ENCODE data around the gene RPL32.
A peak's percentile ranks its signal among the peaks of the same experiment; 100 is the strongest.

RPL32 gene

GRCh38 chr3:12832350-12833221 is 8.8 kb downstream of the RPL32 start:
- no peak for DNase-seq

- DNase-seq: no peak
Measured at GRCh38 chr3:12831301-12831866, 10.0 kb downstream of the RPL32 start.

GRCh38 chr3:12830785-12831156 is 10.6 kb downstream of the RPL32 start:
- no peak for DNase-seq

GRCh38 chr3:12829886-12830784 is 11.2 kb downstream of the RPL32 start:
- no peak for DNase-seq

- DNase-seq: no peak
Measured at GRCh38 chr3:12829404-12829803, 12.0 kb downstream of the RPL32 start.

GRCh38 chr3:12828751-12829150 is 12.6 kb downstream of the RPL32 start:
- no peak for DNase-seq

- DNase-seq: no peak
Measured at GRCh38 chr3:12825156-12825555, 16.2 kb downstream of the RPL32 start.

GRCh38 chr3:12824299-12824698 is 17.1 kb downstream of the RPL32 start:
- DNase-seq: no peak

- DNase-seq: no peak
Measured at GRCh38 chr3:12822725-12823373, 18.5 kb downstream of the RPL32 start.

GRCh38 chr3:12818773-12819172 is 22.6 kb downstream of the RPL32 start:
- no peak for DNase-seq

GRCh38 chr3:12818273-12818672 is 23.1 kb downstream of the RPL32 start:
- no peak for DNase-seq

GRCh38 chr3:12817343-12817710 is 24.0 kb downstream of the RPL32 start:
- no peak for DNase-seq

GRCh38 chr3:12816521-12817342 is 24.6 kb downstream of the RPL32 start:
- DNase-seq: no peak

- no peak for DNase-seq
Measured at GRCh38 chr3:12815719-12816118, 25.6 kb downstream of the RPL32 start.

- no peak for DNase-seq
Measured at GRCh38 chr3:12815078-12815477, 26.3 kb downstream of the RPL32 start.

GRCh38 chr3:12813967-12814366 is 27.4 kb downstream of the RPL32 start:
- no peak for DNase-seq

- DNase-seq: no peak
Measured at GRCh38 chr3:12812812-12813211, 28.6 kb downstream of the RPL32 start.

GRCh38 chr3:12810961-12811360 is 30.4 kb downstream of the RPL32 start:
- no peak for DNase-seq

GRCh38 chr3:12810013-12810780 is 31.2 kb downstream of the RPL32 start:
- peak; percentile 93 for DNase-seq

GRCh38 chr3:12809435-12809834 is 31.9 kb downstream of the RPL32 start:
- no peak for DNase-seq

GRCh38 chr3:12809001-12809400 is 32.4 kb downstream of the RPL32 start:
- DNase-seq: no peak

Measured in effector CD4-positive, alpha-beta T cell (primary cell).